ENCODE results near the gene ROBO1. TPM values are rescaled to one million over a fixed set of nuclear protein-coding genes. Genes with fewer than 3 reads are reported as not detected.

Gene ROBO1
- total and polyA plus RNA-seq, 2 of the 13 experiments (the other 11 are each of a cell fraction or from before 2014, with no cell fraction given) = 52.2 to 71.0 TPM

GRCh38 chr3:79019137-79019923, 748.5 kb downstream of the ROBO1 start (continued):
- TF ChIP-seq E2F1 (CRISPR knock-in tag; IDR thresholded peaks at IDR 0.05) = no peak
- TF ChIP-seq TFDP2 (CRISPR knock-in tag; IDR thresholded peaks at IDR 0.05) = peak; percentile 37; the same call in 1 of the 2 replicates
- peak; percentile 5; the same call in 1 of the 2 replicates for TF ChIP-seq BCL6 (CRISPR knock-in tag; IDR thresholded peaks at IDR 0.05)
- no peak for TF ChIP-seq ETV5 (CRISPR knock-in tag; IDR thresholded peaks at IDR 0.05; ENCODE audit: borderline replicate concordance)
- TF ChIP-seq HNRNPUL1 (IDR thresholded peaks at IDR 0.05; ENCODE audit: low read depth, low read length) = no peak
- TF ChIP-seq SNRNP70 (IDR thresholded peaks at IDR 0.05; ENCODE audit: low read depth, low read length) = no peak
- TF ChIP-seq ZBTB43 (CRISPR knock-in tag; conservative IDR thresholded peaks at IDR 0.05) = no peak
- TF ChIP-seq ZNF292 (CRISPR knock-in tag; IDR thresholded peaks at IDR 0.05; ENCODE audit: borderline replicate concordance, low read depth) = no peak; the same call in 1 of the 2 replicates
- TF ChIP-seq ZNF101 (CRISPR knock-in tag; IDR thresholded peaks at IDR 0.05; ENCODE audit: borderline replicate concordance, low read depth) = no peak
- TF ChIP-seq HIVEP1 (CRISPR knock-in tag; IDR thresholded peaks at IDR 0.05) = no peak
- TF ChIP-seq ZSCAN31 (CRISPR knock-in tag; IDR thresholded peaks at IDR 0.05; ENCODE audit: low read depth) = no peak
- peak; percentile 59 for TF ChIP-seq GTF2F1 (IDR thresholded peaks at IDR 0.05; ENCODE audit: low read length)
- TF ChIP-seq HMGXB3 (CRISPR knock-in tag; IDR thresholded peaks at IDR 0.05; ENCODE audit: borderline replicate concordance) = no peak; the same call in 1 of the 2 replicates
- TF ChIP-seq TAF15 (IDR thresholded peaks at IDR 0.05; ENCODE audit: low read depth, low read length, poor library complexity, severe bottlenecking) = no peak
- no peak; the same call in 1 of the 2 replicates for TF ChIP-seq ZNF232 (CRISPR knock-in tag; IDR thresholded peaks at IDR 0.05; ENCODE audit: borderline replicate concordance)
- no peak for TF ChIP-seq MAZ (IDR thresholded peaks at IDR 0.05; ENCODE audit: borderline replicate concordance, low read depth, low read length)
- no peak for TF ChIP-seq MAZ (CRISPR knock-in tag; IDR thresholded peaks at IDR 0.05; ENCODE audit: low read depth)
- no peak for TF ChIP-seq EZH2 (conservative IDR thresholded peaks at IDR 0.05; ENCODE audit: low read depth, low read length)
- no peak; the same call in none of the 2 replicates for TF ChIP-seq IRF2 (CRISPR knock-in tag; IDR thresholded peaks at IDR 0.05)
- TF ChIP-seq NFE2 (CRISPR knock-in tag; IDR thresholded peaks at IDR 0.05) = no peak
- no peak for TF ChIP-seq ZNF282 (IDR thresholded peaks at IDR 0.05; ENCODE audit: partially characterized antibody)
